Ammon's horn (tissue), 1 donor: ENCODE data around the gene MUCL3.
"Not testable (repeated sequence)": the region's sequence is repeated elsewhere in the genome, so short reads cannot be mapped to it uniquely, and the experiment has no call there.

Source experiments
- DNase-seq: peaks from one replicate; pipeline ENCODE4 v3.0.0-alpha.2; 2016; ENCODE audit warnings: low spot score

Gene MUCL3

GRCh38 chr6:30913721-30914075, 27.1 kb upstream of the MUCL3 start:
- DNase-seq = no peak

GRCh38 chr6:30914076-30914853, 26.5 kb upstream of the MUCL3 start, which contains the start of gene VARS2:
TSS of gene VARS2 (plus strand) at chr6:30914238. CDS start at chr6:30914837, 599 bp downstream.
- DNase-seq = peak; percentile 94

GRCh38 chr6:30914854-30915590, 25.8 kb upstream of the MUCL3 start:
- no peak for DNase-seq

GRCh38 chr6:30915591-30915946, 25.2 kb upstream of the MUCL3 start:
- peak; percentile 87 for DNase-seq

GRCh38 chr6:30917041-30917440, 23.7 kb upstream of the MUCL3 start:
- DNase-seq = no peak

GRCh38 chr6:30917487-30917886, 23.3 kb upstream of the MUCL3 start:
- no peak for DNase-seq

GRCh38 chr6:30918670-30919069, 22.1 kb upstream of the MUCL3 start:
- DNase-seq = no peak

GRCh38 chr6:30922447-30922852, 18.3 kb upstream of the MUCL3 start:
- DNase-seq = no peak

- DNase-seq = not testable (repeated sequence)
These were observed 16.6 kb upstream of the MUCL3 start for GRCh38 chr6:30924040-30924627.

GRCh38 chr6:30926644-30927043, 14.1 kb upstream of the MUCL3 start:
- no peak for DNase-seq

- DNase-seq = not testable (repeated sequence)
These were observed 13.7 kb upstream of the MUCL3 start for GRCh38 chr6:30927080-30927479.

- no peak for DNase-seq
These were observed 12.1 kb upstream of the MUCL3 start for GRCh38 chr6:30928677-30929076.

- no peak for DNase-seq
These were observed 10.3 kb upstream of the MUCL3 start for GRCh38 chr6:30930506-30930905.

GRCh38 chr6:30931272-30931671, 9.5 kb upstream of the MUCL3 start:
- DNase-seq = no peak

- DNase-seq = no peak
These were observed 8.7 kb upstream of the MUCL3 start, which contains the start of gene SFTA2 for GRCh38 chr6:30931969-30932645. TSS of gene SFTA2 (minus strand) at chr6:30932170. CDS start at chr6:30932096, 74 bp downstream.

GRCh38 chr6:30932665-30933365, 8.0 kb upstream of the MUCL3 start:
- no peak for DNase-seq

GRCh38 chr6:30935018-30935417, 5.8 kb upstream of the MUCL3 start:
- DNase-seq = no peak

GRCh38 chr6:30937265-30937664, 3.5 kb upstream of the MUCL3 start:
- DNase-seq = no peak

- no peak for DNase-seq
These were observed 2.0 kb upstream of the MUCL3 start for GRCh38 chr6:30938730-30939129.

GRCh38 chr6:30939473-30939872, 1.3 kb upstream of the MUCL3 start:
- no peak for DNase-seq

- DNase-seq = no peak
These were observed 1.7 kb downstream of the MUCL3 start for GRCh38 chr6:30942338-30943060.
